C4-2B (cell line): ENCODE results near the gene SCN5A.

Source experiments
- H3K27ac ChIP-seq: fragments of 450-650 bp; 2 replicates; pipeline ENCODE4 v1.5.1; 2017
- CTCF ChIP-seq: fragments of 450-650 bp; conservative IDR thresholded peaks from 2 replicates; pipeline ENCODE4 v1.5.1; 2017; ENCODE audit warnings: mild to moderate bottlenecking
- ZFX ChIP-seq: fragments of 450-650 bp; IDR thresholded peaks from 2 replicates; pipeline ENCODE4 v1.6.1; 2017

Gene SCN5A

DNA sequence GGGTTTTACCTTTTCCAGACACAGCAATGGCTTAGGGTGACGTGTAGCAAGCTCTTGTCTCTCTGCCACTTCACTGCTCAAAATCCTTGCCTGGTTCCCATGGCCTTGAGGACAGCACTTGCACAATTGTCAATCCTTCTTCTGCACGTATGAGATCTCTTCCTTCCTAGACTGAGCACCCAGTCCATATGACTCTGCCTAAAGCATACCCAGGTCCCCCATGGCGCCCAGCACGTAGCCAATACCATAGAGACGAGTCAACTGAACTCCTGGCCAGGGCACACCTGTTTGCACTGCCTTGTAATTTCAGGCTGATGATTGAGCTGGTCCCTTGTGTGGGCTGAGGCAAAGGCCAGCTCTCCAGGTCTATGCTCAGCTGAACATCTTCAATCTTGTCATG, 23.3 kb downstream of the SCN5A start:
- H3K27ac ChIP-seq = no peak overlapping the region
- TF ChIP-seq ZFX (no peak), CTCF (no peak)

DNA sequence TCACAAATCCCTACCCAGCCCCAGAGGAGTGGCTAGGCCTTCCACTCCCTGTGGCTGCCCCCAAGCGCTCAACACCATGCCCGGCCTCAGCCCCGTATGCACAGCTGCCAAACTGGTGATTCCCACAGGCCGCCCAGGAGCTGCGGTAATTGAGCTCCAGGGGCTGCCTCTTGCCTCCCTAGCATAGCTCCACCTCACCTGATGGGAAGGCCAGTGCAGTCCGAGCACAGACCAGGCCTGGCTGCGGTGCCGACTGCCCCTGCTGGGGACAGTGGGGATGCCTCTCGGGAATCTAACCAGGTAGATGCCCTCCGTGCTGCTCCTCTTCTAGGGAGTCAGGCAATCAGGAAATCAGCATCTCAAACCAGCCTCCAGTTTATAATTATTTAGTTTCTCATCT, 25.9 kb downstream of the SCN5A start:
- TF ChIP-seq CTCF = no peak
- TF ChIP-seq ZFX = no peak

GRCh38 chr3:38622336-38622735, 27.2 kb downstream of the SCN5A start:
- no peak overlapping the region for H3K27ac ChIP-seq
- TF ChIP-seq ZFX = no peak
- TF ChIP-seq CTCF = no peak

More for the DNA sequence above, 25.9 kb downstream of the SCN5A start:
- H3K27ac ChIP-seq = no peak overlapping the region

DNA sequence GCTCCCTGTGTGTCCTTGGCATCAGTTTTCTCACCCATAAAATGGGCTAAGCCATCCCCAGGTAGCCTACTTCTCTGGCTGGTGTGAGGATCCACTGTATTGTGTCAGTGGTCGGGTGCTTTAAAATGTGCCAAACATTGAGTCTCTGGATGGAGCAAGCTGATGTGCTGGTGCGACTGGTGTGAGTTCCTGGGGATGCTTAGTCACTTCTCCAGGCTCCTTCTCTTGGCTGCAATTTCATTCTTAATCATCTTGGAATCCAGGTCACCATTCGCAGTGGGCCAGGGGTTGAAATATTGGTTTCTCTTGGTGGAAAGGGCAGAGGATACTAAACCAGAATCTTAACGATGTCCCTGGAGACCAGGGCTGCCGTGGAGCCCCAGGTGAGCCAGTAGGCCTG, 29.3 kb downstream of the SCN5A start:
- TF ChIP-seq ZFX (no peak), CTCF (no peak)
- H3K27ac ChIP-seq = no peak overlapping the region

DNA sequence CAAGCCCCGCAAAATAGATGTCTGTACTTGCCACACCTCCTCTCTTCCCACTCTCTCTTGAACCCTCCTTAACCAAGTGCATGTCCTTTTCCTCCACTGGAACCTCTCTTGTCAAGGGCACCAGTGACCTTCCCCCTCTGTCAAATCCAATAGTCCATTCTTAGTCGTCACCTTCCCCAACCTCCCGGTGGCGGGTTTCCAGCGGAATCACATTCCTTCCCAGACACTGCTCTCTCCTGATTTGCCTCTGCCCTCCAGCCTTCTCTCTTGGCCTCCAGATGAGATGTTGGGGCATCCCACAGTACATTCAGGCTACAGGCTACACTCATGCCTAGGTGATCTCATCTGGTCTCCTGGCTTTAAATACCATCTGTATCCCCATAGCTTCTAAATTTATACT, 31.1 kb downstream of the SCN5A start:
- no peak for TF ChIP-seq CTCF
- TF ChIP-seq ZFX = no peak
- H3K27ac ChIP-seq = no peak overlapping the region

DNA sequence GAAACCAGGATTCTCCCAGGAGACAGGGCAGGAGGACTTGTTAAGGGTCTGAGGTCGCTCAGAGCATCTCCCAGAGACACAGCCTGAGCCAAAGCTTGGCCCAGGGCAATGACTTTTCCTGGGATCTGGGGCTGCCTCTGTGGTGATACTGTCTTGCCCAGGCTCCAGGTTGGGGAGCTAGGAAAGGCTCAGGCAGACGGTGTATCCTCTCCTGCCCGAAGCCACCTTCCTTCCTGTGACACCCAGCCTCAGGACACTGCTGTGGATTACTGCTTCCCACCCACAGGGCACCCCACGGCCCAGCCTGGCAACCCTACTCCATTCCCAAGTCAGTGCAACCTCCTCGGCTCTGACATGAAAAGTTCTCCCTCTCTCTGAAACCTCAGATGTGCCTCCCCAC, 31.9 kb downstream of the SCN5A start:
- no peak for TF ChIP-seq ZFX
- no peak for TF ChIP-seq CTCF

DNA sequence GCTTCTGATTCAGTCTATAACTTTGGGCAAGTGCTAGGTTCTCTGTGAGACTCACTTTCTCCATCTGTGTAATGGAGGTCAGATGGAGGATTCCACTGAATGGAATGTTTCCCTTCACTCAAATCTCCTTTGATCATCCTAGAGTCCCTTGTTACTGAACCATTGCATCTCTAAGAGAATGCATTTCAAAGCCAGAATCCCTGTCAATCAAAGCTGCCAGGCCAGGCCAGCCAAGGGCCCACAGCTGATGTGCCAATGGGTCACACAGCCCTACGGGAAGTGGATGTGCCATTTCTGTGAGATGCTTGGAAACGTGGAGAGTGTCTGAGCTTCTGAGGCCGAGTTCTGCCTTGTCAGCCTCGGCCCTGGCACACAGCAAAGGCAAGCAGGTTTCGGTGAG, 32.4 kb downstream of the SCN5A start:
- TF ChIP-seq ZFX (no peak), CTCF (no peak)
- no peak overlapping the region for H3K27ac ChIP-seq

More for the DNA sequence above, 31.9 kb downstream of the SCN5A start:
- no peak overlapping the region for H3K27ac ChIP-seq
